Activated naive CD4-positive, alpha-beta T cell treated with anti-CD3 and anti-CD28 coated beads for 36 hours (primary cell): ENCODE measurements around the gene SUGT1. TPM values are rescaled to one million over a fixed set of nuclear protein-coding genes. Genes with fewer than 3 reads are reported as not detected.

ENCODE experiments used
- CTCF ChIA-PET: fragments of 350-600 bp; sonication (Branson Sonifier 250); formaldehyde crosslinking; loops from one replicate; lab custom pipeline; 2021; ENCODE audit warnings: antibody characterized with exemption; lab: Charles Lee
- DNase-seq: peaks from one replicate; pipeline ENCODE4 v3.0.0-alpha.2; 2020
- H3K27ac Mint-ChIP-seq: one replicate; pipeline ENCODE4 v1.8.0; 2021; ENCODE audit warnings: mild to moderate bottlenecking, mixed read lengths
- H3K27me3 Mint-ChIP-seq: one replicate; pipeline ENCODE4 v1.8.0; 2021; ENCODE audit warnings: low read depth, mixed read lengths
- H3K36me3 Mint-ChIP-seq: one replicate; pipeline ENCODE4 v1.8.0; 2021; ENCODE audit warnings: low read depth, mixed read lengths
- H3K4me1 Mint-ChIP-seq: one replicate; pipeline ENCODE4 v1.8.0; 2021; ENCODE audit warnings: low read depth, mixed read lengths
- H3K4me3 Mint-ChIP-seq: one replicate; pipeline ENCODE4 v1.8.0; 2021; ENCODE audit warnings: mild to moderate bottlenecking, moderate library complexity, mixed read lengths
- H3K9me3 Mint-ChIP-seq: one replicate; pipeline ENCODE4 v1.8.0; 2021; ENCODE audit warnings: mixed read lengths
- intact Hi-C: fragments of 100-400 bp; cut with micrococcal nuclease; formaldehyde crosslinking; loops from one replicate; pipeline ENCODE4 v1.15.1; 2023
- total RNA-seq, 2 experiments: library from RNA; stranded (reverse); gene quantifications; one replicate each; pipeline ENCODE4 v1.2.3, GENCODE V29; 2021

SUGT1 gene
- total RNA-seq, 2 experiments from 2014 or later = 42.7 to 44.1 TPM

GRCh38 chr13:52739468-52740071 is 86.9 kb downstream of the SUGT1 start, which contains the start of gene CNMD:
Gene CNMD, minus strand, starts transcription at chr13:52739820. Its CDS starts 119 bp downstream, at chr13:52739701.
- CTCF ChIA-PET = interaction anchor here (1.1 to 1.4 kb wide), 2 partner anchors 14 to 74 kb away, joined by 3 to 5 read pairs; no protein-coding TSS in a partner anchor

GRCh38 chr13:52743569-52743968 is 90.9 kb downstream of the SUGT1 start:
- no peak overlapping the region for H3K4me3 Mint-ChIP-seq
- H3K4me1 Mint-ChIP-seq = peaks cover 4% of the 10 kb centered on the region
- H3K27me3 Mint-ChIP-seq = peaks cover 48% of the 10 kb centered on the region
- H3K27ac Mint-ChIP-seq = no peak overlapping the region
- peaks cover 4% of the 10 kb centered on the region for H3K9me3 Mint-ChIP-seq
- no peaks in the 10 kb centered on the region for H3K36me3 Mint-ChIP-seq
- DNase-seq = no peak
- CTCF ChIA-PET = interaction anchor here (0.6 kb wide), 1 partner anchor 225 kb away, joined by 3 read pairs; no protein-coding TSS in a partner anchor
- intact Hi-C loops = no loop called here

More at GRCh38 chr13:52739468-52740071, 86.9 kb downstream of the SUGT1 start, which contains the start of gene CNMD:
- H3K27ac Mint-ChIP-seq = no peak within 1 kb of the TSS
- peaks cover 4% of the 10 kb centered on the region for H3K9me3 Mint-ChIP-seq
- intact Hi-C loops = loop anchor here (5.0 kb wide), 1 partner anchor 72 kb away; no protein-coding TSS in a partner anchor
- H3K36me3 Mint-ChIP-seq = no peaks in the 10 kb centered on the region
- no peak for DNase-seq
- peaks cover 56% of the 10 kb centered on the region for H3K27me3 Mint-ChIP-seq
- H3K4me3 Mint-ChIP-seq = peak within 1 kb of the TSS; percentile 26
- H3K4me1 Mint-ChIP-seq = peaks cover 6% of the 10 kb centered on the region

GRCh38 chr13:52743988-52744387 is 91.4 kb downstream of the SUGT1 start:
- H3K27ac Mint-ChIP-seq = no peak overlapping the region
- DNase-seq = no peak
- H3K36me3 Mint-ChIP-seq = no peaks in the 10 kb centered on the region
- intact Hi-C loops = no loop called here
- H3K4me3 Mint-ChIP-seq = no peak overlapping the region
- H3K27me3 Mint-ChIP-seq = peaks cover 49% of the 10 kb centered on the region
- H3K4me1 Mint-ChIP-seq = peaks cover 4% of the 10 kb centered on the region
- CTCF ChIA-PET = interaction anchor here (0.6 kb wide), 1 partner anchor 224 kb away, joined by 3 read pairs; no protein-coding TSS in a partner anchor
- peaks cover 4% of the 10 kb centered on the region for H3K9me3 Mint-ChIP-seq

GRCh38 chr13:52744842-52745375 is 92.3 kb downstream of the SUGT1 start:
- no peak for DNase-seq
- Mint-ChIP-seq H3K9me3 (peaks cover 4% of the 10 kb centered on the region), H3K27me3 (peaks cover 42% of the 10 kb centered on the region), H3K4me3 (no peak overlapping the region), H3K36me3 (no peaks in the 10 kb centered on the region), H3K4me1 (no peaks in the 10 kb centered on the region), H3K27ac (no peak overlapping the region)
- intact Hi-C loops = no loop called here
- CTCF ChIA-PET = no interaction called here

- H3K4me1 Mint-ChIP-seq = no peaks in the 10 kb centered on the region
- peaks cover 4% of the 10 kb centered on the region for H3K9me3 Mint-ChIP-seq
- H3K27me3 Mint-ChIP-seq = peaks cover 35% of the 10 kb centered on the region
- H3K4me3 Mint-ChIP-seq = no peak overlapping the region
- DNase-seq = no peak
- CTCF ChIA-PET = no interaction called here
- H3K36me3 Mint-ChIP-seq = no peaks in the 10 kb centered on the region
- no peak overlapping the region for H3K27ac Mint-ChIP-seq
- intact Hi-C loops = no loop called here
Measured at GRCh38 chr13:52746141-52746540, 93.5 kb downstream of the SUGT1 start.

GRCh38 chr13:52749419-52749818 is 96.8 kb downstream of the SUGT1 start:
- CTCF ChIA-PET = no interaction called here
- Mint-ChIP-seq H3K9me3 (no peaks in the 10 kb centered on the region), H3K4me3 (no peak overlapping the region), H3K27me3 (peaks cover 22% of the 10 kb centered on the region), H3K27ac (no peak overlapping the region), H3K4me1 (no peaks in the 10 kb centered on the region), H3K36me3 (no peaks in the 10 kb centered on the region)
- no peak for DNase-seq
- intact Hi-C loops = no loop called here

Other genes starting within 250 kb of the SUGT1 start
- under 1 TPM in 1 of 2 experiments, not detected in 1; 0.07 TPM for gene THSD1, start 246.7 kb upstream of the SUGT1 start, total RNA-seq
- gene VPS36, start 202.2 kb upstream of the SUGT1 start, total RNA-seq = 10 to 100 TPM; 25.3 to 32.0 TPM
- 10 to 100 TPM; 81.3 to 82.8 TPM for gene CKAP2, start 197.4 kb upstream of the SUGT1 start, total RNA-seq
- gene HNRNPA1L2, start 10.4 kb upstream of the SUGT1 start, total RNA-seq = 1 to 10 TPM; 6.2 to 6.7 TPM
- gene CNMD, start 87.0 kb downstream of the SUGT1 start, total RNA-seq = not detected
- gene PCDH8, start 195.8 kb downstream of the SUGT1 start, total RNA-seq = not detected